NCI-H460 (cell line): ENCODE measurements around the gene ALDH1L2. TPM values are rescaled to one million over a fixed set of nuclear protein-coding genes. Genes with fewer than 3 reads are reported as not detected.
"Not testable (repeated sequence)": the region's sequence is repeated elsewhere in the genome, so short reads cannot be mapped to it uniquely, and the experiment has no call there.

Experiments
- DNase-seq: peaks from one replicate; pipeline ENCODE4 v3.0.0-alpha.2; 2016; ENCODE audit warnings: low read depth; ENCODE audit errors: extremely low read depth
- total RNA-seq: library from RNA; depleted of rRNA; stranded (reverse); fragments of >200 nt; shearing (Covaris generic); gene quantifications from 2 replicates; pipeline ENCODE4 v1.2.3, GENCODE V29; 2014; rRNA removed

ALDH1L2 gene
- total RNA-seq, 1 experiment from 2014 or later = 54.1 TPM

DNA sequence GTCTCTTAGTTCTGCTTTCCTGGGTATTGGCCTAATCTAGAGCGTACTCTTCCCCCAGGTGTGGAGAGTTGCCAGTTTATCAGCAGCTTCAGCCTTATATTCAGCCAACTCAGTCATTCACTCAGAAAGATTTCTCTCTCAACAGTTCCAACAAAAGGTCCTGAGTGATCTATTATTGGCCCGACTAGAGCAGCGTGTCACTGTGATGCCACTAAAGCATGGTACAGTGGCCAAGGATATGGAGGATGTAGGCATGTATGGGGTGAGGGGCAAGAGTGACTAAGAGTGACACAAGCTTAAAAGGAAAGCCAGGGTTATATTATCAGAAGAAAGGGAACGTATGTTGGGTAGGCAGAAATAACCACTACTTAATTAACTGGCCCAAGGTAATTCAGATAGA is 93.3 kb downstream of the ALDH1L2 start:
- no peak for DNase-seq

- peak; percentile 90 for DNase-seq
These were observed 98.0 kb downstream of the ALDH1L2 start, which contains the start of gene NOPCHAP1 for GRCh38 chr12:104986022-104986941. NOPCHAP1 (plus strand) TSS chr12:104986316; CDS start chr12:104986353, 37 bp downstream.

DNA sequence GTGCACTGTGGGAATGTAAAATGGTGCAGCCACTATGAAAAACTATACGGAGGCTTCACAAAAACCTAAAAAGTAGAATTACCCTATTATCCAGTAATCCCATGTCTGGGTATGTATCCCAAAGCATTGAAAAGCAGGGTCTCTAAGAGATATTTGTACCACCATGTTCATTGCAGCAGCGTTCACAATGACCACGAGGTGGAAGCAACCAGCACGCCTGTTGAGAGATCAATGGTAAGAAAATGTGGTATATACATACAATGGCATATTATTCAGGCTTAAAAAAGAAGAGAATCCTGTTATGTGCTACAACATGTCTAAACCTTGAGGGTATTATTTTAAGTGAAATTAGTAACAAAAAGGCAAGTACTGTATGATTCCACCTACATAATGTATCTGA is 99.1 kb downstream of the ALDH1L2 start:
- no peak for DNase-seq

DNA sequence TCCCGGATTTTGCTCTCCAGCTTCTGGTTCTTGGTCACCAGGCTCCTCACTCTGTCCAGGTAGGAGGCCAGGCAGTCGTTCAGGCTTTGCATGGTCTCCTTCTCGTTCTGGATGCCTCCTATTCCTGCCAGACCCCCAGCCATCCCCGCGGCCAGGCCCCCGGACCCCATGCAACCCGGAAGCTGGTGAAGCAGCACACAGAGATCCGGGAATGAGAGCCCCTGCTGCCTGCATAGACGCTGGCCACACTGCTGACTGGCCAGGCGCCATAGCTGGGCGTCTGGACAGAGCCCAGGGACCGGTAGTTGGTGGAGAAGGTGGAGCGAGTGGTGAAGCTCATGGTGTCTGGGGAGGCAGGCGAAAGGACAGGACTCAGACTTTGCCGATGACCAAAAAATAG is 106.6 kb downstream of the ALDH1L2 start:
- not testable (repeated sequence) for DNase-seq

GRCh38 chr12:104976703-104977102 is 107.6 kb downstream of the ALDH1L2 start:
- DNase-seq = no peak

DNA sequence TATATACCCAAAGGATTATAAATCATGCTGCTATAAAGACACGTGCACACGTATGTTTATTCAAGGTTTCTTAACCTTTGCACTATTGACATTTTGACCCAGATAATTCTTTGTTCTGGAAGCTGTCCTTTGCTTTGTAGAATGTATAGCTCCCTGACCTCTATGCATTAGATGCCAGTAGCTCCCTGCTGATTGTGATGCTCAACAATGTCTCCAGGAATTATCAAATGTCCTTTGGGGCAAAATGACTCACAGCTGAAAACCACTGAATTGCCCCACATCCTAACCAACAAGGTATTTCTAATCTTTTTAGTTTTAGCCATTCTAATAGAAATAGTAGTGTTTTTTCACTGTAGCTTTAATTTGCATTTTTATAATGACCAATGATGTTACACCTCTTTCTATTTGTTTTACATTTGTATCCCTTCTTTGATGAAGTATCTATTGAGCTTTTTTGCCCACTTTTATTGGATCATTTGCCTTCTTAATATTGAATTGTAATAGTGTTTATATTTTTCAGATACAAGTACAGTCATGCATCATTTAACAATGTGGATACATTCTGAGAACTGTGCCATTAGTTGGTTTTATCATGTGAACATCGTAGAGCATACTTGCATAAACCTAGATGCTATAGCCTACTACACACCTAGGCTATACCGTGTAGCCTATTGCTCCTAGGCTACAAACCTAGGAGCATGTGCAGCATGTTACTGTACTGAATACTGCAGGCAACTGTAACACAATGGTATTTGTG is 108.5 kb downstream of the ALDH1L2 start:
- no peak for DNase-seq

- no peak for DNase-seq
These were observed 109.5 kb downstream of the ALDH1L2 start for GRCh38 chr12:104974626-104975290.

DNA sequence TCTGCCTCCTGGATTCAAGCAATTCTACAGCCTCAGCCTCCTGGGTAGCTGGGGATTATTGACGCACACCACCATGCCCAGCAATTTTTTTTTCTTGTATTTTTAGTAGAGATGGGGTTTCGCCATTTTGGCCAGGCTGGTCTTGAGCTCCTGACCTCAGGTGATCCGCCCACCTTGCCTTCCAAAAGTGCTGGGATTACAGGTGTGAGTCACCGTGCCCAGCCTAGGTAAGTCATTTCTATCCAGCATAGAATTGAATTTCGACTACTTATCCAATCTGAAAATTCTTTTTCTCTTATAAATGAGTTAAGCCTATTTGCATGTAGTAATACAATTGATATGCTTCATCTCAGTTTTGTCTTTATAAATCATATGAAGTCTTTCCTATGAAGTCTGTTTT is 111.0 kb downstream of the ALDH1L2 start:
- DNase-seq = no peak

DNA sequence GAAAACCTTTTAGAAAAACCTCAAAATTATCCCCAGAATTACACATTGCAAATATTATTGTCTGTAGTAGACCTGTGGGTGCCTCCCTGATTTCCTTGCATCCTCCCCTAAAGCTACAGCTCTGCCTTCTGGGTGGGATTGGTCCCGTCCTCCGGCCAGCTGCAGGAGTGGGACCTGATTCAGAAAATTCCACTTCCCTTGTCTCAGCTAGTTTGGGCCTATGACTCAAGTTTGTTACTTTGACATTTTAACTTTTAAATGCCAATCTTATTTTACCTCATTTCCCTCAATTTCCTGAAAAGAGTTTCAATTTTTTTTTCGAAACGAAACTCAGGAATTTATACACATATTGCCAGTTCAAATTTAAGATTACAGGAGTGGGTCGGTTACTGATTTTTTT is 113.0 kb downstream of the ALDH1L2 start:
- no peak for DNase-seq

Other genes starting within 250 kb of the ALDH1L2 start
- 8.1 and 9.7 TPM in 2 replicates for gene SLC41A2, start 126.2 kb downstream of the ALDH1L2 start, total RNA-seq
- gene NOPCHAP1, start 98.1 kb downstream of the ALDH1L2 start, total RNA-seq = 24.4 and 29.9 TPM in 2 replicates
- 81.7 and 94.2 TPM in 2 replicates for gene WASHC4, start 23.3 kb upstream of the ALDH1L2 start, total RNA-seq
- 26.5 and 26.9 TPM in 2 replicates for gene APPL2, start 151.7 kb upstream of the ALDH1L2 start, total RNA-seq
- 60.3 and 61.8 TPM in 2 replicates for gene C12orf75, start 246.2 kb upstream of the ALDH1L2 start, total RNA-seq